Memory B cell (primary cell): ENCODE measurements around the gene LMOD1.

Experiments
- ATAC-seq: fragments of 150-1000 bp; cut with Tn5 transposase; 2 replicates; pipeline ENCODE4 v1.10.0; 2021; ENCODE audit warnings: low read depth, mild to moderate bottlenecking, moderate library complexity
- DNase-seq, 2 donors: peaks; one replicate each; pipeline ENCODE4 v3.0.0; 2022; ENCODE audit warnings: low spot score in 2 of 2
- H3K27ac Mint-ChIP-seq: one replicate; pipeline ENCODE4 v1.8.0; 2022; ENCODE audit warnings: mild to moderate bottlenecking, moderate library complexity, mixed read lengths
- H3K27me3 Mint-ChIP-seq: one replicate; pipeline ENCODE4 v1.8.0; 2022; ENCODE audit warnings: mixed read lengths
- H3K36me3 Mint-ChIP-seq: one replicate; pipeline ENCODE4 v1.8.0; 2022; ENCODE audit warnings: mild to moderate bottlenecking, mixed read lengths
- H3K4me1 Mint-ChIP-seq: one replicate; pipeline ENCODE4 v1.8.0; 2022; ENCODE audit warnings: mixed read lengths
- H3K4me3 Mint-ChIP-seq: one replicate; pipeline ENCODE4 v1.8.0; 2022; ENCODE audit warnings: mild to moderate bottlenecking, moderate library complexity, mixed read lengths
- H3K9me3 Mint-ChIP-seq: one replicate; pipeline ENCODE4 v1.8.0; 2022; ENCODE audit warnings: mixed read lengths

LMOD1 gene

DNA sequence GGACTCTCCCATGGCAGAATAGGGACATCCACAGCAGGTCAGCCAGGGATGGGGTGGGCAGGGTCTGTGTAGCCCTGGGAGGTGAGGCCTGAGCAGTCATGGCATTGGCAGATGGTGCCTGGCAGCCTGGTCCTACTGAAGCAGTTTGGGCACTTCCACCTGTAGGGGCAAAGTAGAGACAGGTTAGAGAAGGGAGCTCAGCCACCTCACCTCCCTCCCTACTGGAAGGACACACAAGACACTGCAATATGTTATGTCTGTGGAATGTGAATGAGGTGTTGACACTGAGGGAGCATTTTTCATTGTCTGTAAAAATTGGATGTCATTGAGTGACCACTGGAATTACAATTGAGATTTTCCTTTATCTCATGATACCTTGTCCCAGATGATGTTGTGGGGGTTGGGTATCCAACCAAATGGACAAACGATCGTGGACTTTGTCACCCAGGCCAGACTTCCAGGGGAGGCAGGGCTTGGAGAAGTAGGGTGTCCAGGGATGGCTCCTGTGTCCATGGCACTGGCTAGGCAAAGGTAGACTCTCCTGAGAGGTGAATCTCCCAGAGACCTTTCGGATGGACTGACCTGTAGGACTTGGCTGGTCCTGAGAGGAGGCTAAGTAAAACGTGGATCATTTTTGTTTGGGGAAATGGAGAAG, 48.0 kb downstream of the LMOD1 start:
- Mint-ChIP-seq H3K36me3 (no peaks in the 10 kb centered on the region), H3K4me3 (no peak overlapping the region), H3K27me3 (peaks cover 10% of the 10 kb centered on the region), H3K4me1 (peaks cover 6% of the 10 kb centered on the region), H3K27ac (no peak overlapping the region), H3K9me3 (no peaks in the 10 kb centered on the region)
- ATAC-seq, result no peak
- DNase-seq, result no peak

DNA sequence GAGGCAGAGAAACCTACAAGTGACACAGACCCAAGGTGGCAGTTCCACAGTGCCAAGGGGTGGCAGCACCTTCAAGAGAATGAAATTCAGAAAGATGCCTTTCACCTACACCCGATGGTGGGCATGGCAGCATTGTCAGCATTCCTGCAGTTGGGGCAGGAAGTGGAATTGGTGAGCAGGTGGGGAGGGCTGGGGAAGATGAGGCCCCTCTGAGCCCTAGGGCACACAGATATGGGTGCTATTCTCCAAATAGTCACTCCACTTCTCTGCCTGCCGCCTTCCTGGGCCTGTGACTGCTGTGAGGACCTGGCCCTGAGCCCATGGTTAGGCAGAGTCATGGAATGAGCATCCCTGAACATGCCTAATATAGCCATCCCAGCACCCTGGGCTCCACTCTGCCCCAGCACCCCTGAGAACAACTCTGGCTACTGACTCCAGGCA, 49.4 kb downstream of the LMOD1 start:
- H3K4me3 Mint-ChIP-seq, result no peak overlapping the region

DNA sequence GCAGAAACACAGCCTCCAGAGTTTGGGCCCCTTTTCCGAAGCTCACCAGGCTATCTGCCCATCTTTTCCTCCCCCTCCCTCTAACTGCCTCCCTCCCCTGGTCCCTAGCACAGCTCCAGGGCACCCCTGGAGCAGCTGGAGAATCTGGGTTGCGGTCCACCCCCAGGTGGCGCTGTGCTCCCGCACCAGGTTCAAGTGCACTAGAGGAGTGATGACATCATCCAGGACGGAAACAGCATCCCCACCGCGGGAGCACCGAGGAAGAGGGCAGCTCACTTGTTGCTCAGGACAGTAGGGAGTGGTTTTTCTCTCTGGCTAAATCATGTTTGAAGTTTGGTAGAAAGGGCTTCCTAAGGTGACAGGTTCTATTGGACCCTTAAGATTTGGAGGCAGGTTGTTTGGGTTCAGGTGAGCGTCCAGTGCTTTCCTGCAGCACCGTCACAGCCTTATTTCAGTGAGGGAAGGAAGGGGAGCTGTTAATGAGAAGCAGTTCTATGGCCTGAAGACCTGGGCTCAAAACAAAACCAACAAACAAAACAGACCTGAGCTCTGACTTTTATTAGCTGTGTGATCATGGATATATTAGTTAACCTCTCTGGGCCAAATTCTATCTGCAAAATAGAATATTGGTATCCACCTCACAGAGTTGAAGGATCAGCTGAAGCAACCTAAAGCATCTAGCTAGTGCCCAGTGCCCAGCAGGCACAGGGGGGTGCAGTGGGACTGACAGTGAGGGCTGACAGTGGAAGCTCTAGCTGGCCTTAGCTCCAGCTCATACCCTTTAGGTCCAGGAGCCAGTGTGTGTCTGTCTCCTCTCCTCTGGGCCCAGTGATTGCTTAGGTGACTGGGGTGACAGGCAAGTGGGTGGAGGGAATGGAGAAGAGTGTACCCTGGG, 50.2 kb downstream of the LMOD1 start:
- H3K4me3 Mint-ChIP-seq, result peak overlapping the region; percentile 35
- H3K9me3 Mint-ChIP-seq, result no peaks in the 10 kb centered on the region
- H3K4me1 Mint-ChIP-seq, result peaks cover 6% of the 10 kb centered on the region
- no peaks in the 10 kb centered on the region for H3K36me3 Mint-ChIP-seq
- peaks cover 22% of the 10 kb centered on the region for H3K27me3 Mint-ChIP-seq
- no peak overlapping the region for H3K27ac Mint-ChIP-seq
- DNase-seq, result peak; percentile 42 to 58
- peak; percentile 84 for ATAC-seq

More for the DNA sequence above, 49.4 kb downstream of the LMOD1 start:
- H3K36me3 Mint-ChIP-seq, result no peaks in the 10 kb centered on the region
- H3K9me3 Mint-ChIP-seq, result no peaks in the 10 kb centered on the region
- H3K4me1 Mint-ChIP-seq, result peaks cover 6% of the 10 kb centered on the region
- DNase-seq (no peak), ATAC-seq (no peak)
- H3K27me3 Mint-ChIP-seq, result peaks cover 16% of the 10 kb centered on the region
- no peak overlapping the region for H3K27ac Mint-ChIP-seq

DNA sequence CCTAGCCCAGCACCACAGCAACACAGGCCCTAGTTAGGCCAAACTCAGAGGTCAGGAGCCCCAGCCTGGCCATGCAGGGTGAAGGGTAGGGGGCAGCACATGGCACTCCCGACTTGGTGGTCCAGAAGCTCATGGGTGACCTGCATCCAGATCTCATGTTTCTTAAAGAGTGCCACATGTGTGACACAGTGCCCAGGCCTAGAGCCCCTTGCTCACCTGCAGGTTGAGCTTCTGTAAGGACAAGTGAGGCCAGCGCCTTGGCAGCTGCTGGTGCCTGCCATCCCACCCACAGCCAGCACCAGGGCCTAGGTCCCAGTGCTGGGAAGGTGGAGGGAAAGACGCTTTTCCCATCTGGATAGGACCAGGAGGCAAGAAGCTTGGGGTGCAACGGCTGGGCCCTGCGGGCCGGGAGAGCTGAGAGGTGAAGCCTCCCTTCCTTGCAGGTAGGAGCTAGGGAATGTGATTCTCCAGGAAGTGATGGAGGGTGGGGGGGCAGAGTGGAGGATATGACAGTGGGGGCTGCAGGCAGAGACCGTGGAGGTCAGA, 51.2 kb downstream of the LMOD1 start:
- H3K9me3 Mint-ChIP-seq, result no peaks in the 10 kb centered on the region
- H3K36me3 Mint-ChIP-seq, result no peaks in the 10 kb centered on the region
- no peak overlapping the region for H3K4me3 Mint-ChIP-seq
- H3K4me1 Mint-ChIP-seq, result peaks cover 5% of the 10 kb centered on the region
- ATAC-seq, result no peak
- peaks cover 25% of the 10 kb centered on the region for H3K27me3 Mint-ChIP-seq
- no peak for DNase-seq
- H3K27ac Mint-ChIP-seq, result no peak overlapping the region

DNA sequence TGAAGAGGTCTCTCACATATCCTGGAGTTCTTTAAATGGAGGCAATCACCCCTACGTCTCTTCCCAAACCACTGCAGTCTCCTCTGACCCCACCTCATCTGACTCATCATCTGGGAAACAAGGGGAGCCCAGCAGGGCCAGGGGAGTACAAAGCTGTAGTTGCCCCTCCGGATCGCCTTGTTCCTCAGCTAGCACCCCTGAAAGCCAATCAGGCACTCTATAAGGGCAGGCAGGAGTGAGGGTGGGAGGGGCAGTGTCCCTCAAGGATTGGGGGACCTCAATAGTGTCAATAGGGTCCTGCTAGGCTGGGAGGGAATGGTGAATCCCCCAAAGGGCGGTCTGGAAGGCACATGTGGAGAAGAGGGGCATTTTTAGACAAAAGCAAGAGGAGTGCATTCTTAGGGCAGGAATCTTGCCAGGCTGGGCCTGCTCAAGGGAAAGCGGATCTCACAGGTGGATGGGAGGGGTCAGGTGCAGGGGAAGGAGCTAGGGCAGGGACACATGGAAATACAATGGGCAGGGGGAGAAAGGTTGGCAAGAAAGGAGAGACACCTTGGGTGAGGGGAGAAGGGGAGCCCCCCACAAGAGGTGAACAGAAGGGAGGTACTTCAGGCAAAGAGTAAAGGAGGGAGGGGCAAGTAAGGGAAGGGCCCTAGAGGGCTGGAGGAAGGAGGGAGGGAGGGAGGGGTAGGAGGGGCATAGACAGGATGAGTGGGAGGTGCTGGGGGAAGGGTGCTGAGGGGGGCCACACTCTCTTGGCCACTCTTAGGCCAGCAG, 51.8 kb downstream of the LMOD1 start:
- Mint-ChIP-seq H3K27ac (no peak overlapping the region), H3K27me3 (peaks cover 24% of the 10 kb centered on the region), H3K4me1 (peaks cover 4% of the 10 kb centered on the region), H3K4me3 (no peak overlapping the region), H3K9me3 (no peaks in the 10 kb centered on the region), H3K36me3 (peaks cover under 1% of the 10 kb centered on the region)
- ATAC-seq, result no peak
- no peak for DNase-seq

DNA sequence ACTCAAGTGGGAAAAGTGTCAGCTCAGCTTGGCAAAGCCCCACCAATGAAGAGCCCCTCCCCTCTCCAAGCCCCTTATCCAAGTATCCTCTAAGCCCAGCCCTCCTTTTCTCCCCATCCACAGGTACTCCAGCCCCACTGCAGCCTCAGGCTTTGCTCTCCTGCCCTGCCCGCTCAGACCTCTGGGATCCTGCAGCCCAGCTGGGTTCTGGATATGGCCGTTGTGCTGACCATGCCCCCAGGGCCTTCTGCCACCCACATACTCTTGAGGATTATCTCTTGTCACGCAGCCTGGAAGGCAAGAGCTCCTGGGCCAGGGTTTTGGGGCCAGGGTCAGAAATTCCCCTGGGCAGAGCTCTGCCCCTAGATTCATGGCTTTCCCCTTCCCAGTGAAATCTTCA, 52.9 kb downstream of the LMOD1 start:
- Mint-ChIP-seq H3K4me3 (no peak overlapping the region), H3K4me1 (peaks cover 5% of the 10 kb centered on the region)
- no peak for ATAC-seq

DNA sequence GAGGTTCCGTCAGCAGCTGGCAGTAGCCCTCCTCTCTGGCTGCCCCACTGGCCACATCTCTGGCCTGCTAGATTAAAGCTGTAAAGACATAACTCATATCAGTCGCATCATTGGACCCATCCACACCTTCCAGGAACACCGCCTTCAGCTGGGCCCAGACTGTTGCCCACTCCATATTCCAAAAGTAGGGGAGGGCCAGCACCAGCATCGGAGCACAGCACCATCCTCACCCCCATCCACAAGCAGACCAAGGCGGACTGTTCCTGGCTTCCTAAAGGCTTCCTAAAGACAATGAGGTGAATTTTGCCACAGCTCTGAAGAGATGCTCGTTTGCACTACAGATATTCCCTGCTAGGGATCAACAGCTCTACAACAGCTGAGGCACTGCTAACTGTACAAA, 54.1 kb downstream of the LMOD1 start:
- H3K9me3 Mint-ChIP-seq, result no peaks in the 10 kb centered on the region
- peaks cover 30% of the 10 kb centered on the region for H3K27me3 Mint-ChIP-seq
- H3K4me1 Mint-ChIP-seq, result peaks cover 5% of the 10 kb centered on the region
- H3K4me3 Mint-ChIP-seq, result no peak overlapping the region
- DNase-seq (no peak), ATAC-seq (no peak)
- H3K36me3 Mint-ChIP-seq, result peaks cover 2% of the 10 kb centered on the region
- H3K27ac Mint-ChIP-seq, result no peak overlapping the region

More for the DNA sequence above, 52.9 kb downstream of the LMOD1 start:
- Mint-ChIP-seq H3K9me3 (no peaks in the 10 kb centered on the region), H3K27ac (no peak overlapping the region), H3K27me3 (peaks cover 24% of the 10 kb centered on the region), H3K36me3 (peaks cover 2% of the 10 kb centered on the region)
- no peak for DNase-seq

DNA sequence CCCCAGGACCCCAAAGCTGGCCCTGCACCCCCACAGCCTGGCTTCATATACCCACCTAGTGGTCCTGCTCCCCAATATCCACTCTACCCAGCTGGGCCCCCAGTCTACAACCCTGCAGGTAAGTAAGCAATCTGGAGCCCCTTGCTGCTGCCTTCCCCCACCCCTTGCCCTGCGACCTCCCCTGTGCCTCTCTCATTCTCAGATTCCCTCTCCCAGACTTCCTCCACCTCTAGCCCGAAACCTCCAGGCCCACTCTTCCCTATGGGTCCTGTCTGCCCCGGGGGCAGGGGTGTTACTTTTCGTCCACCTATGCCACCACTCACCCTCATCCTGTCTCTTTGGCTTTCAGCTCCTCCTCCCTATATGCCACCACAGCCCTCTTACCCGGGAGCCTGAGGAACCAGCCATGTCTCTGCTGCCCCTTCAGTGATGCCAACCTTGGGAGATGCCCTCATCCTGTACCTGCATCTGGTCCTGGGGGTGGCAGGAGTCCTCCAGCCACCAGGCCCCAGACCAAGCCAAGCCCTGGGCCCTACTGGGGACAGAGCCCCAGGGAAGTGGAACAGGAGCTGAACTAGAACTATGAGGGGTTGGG, 54.8 kb downstream of the LMOD1 start:
- H3K9me3 Mint-ChIP-seq, result no peaks in the 10 kb centered on the region
- H3K27ac Mint-ChIP-seq, result no peak overlapping the region
- peaks cover 5% of the 10 kb centered on the region for H3K4me1 Mint-ChIP-seq
- no peak overlapping the region for H3K4me3 Mint-ChIP-seq
- DNase-seq (no peak), ATAC-seq (no peak)
- H3K27me3 Mint-ChIP-seq, result peaks cover 37% of the 10 kb centered on the region
- H3K36me3 Mint-ChIP-seq, result peaks cover 2% of the 10 kb centered on the region

DNA sequence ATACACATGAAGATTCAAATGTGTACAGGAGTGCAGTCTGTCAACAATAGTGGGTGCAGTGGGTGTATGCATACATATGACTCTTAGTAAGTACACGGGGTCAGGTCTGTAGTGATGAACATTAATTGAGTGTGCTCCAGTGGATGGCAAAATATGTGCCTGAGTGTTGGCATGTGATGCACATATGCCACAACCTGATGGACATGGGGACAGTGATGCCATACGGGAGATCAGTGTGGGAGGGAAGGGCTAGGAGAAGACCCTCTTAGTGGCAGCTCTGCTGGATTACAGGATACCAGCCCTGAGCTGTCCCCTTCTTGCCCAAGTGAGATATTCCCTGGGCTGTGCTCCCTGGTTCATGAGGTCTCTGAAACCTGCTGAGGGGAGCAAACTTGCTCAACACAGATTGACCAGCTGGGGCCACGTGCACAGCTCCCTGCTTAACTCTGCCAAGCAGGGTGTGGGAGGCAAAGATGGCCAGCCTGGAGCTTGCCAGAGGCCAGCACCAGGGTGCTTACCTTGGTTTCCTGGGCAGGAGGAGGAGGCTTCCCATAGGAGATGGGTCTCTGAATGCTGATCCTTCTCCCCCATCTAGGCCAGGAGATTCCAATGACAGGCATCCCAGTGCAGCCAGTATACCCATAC, 55.4 kb downstream of the LMOD1 start:
- H3K27ac Mint-ChIP-seq, result no peak overlapping the region
- no peak overlapping the region for H3K4me3 Mint-ChIP-seq
- DNase-seq (no peak), ATAC-seq (no peak)
- peaks cover 2% of the 10 kb centered on the region for H3K36me3 Mint-ChIP-seq
- peaks cover 37% of the 10 kb centered on the region for H3K27me3 Mint-ChIP-seq
- H3K9me3 Mint-ChIP-seq, result no peaks in the 10 kb centered on the region
- H3K4me1 Mint-ChIP-seq, result peaks cover 4% of the 10 kb centered on the region

DNA sequence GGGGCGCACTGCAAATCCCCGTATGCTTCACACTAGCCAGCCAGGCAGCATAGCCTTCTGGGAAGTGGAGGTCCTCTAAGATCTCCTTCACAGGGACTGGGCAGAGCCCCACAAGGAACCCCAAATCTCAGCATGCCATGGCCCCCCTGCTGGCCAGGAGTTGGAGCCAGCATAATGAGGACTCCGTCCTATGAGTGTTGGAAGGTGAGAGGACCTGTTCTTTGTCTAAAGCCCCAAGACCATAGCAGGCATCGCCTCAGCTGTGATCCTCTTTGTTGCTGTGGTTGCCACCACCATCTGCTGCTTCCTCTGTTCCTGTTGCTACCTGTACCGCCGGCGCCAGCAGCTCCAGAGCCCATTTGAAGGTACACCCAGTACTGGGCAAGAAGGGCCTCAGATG, 56.1 kb downstream of the LMOD1 start:
- H3K4me1 Mint-ChIP-seq, result peaks cover 4% of the 10 kb centered on the region
- H3K36me3 Mint-ChIP-seq, result peaks cover 2% of the 10 kb centered on the region
- no peaks in the 10 kb centered on the region for H3K9me3 Mint-ChIP-seq
- H3K27me3 Mint-ChIP-seq, result peaks cover 37% of the 10 kb centered on the region
- H3K4me3 Mint-ChIP-seq, result no peak overlapping the region
- no peak overlapping the region for H3K27ac Mint-ChIP-seq
- ATAC-seq (no peak), DNase-seq (no peak)

DNA sequence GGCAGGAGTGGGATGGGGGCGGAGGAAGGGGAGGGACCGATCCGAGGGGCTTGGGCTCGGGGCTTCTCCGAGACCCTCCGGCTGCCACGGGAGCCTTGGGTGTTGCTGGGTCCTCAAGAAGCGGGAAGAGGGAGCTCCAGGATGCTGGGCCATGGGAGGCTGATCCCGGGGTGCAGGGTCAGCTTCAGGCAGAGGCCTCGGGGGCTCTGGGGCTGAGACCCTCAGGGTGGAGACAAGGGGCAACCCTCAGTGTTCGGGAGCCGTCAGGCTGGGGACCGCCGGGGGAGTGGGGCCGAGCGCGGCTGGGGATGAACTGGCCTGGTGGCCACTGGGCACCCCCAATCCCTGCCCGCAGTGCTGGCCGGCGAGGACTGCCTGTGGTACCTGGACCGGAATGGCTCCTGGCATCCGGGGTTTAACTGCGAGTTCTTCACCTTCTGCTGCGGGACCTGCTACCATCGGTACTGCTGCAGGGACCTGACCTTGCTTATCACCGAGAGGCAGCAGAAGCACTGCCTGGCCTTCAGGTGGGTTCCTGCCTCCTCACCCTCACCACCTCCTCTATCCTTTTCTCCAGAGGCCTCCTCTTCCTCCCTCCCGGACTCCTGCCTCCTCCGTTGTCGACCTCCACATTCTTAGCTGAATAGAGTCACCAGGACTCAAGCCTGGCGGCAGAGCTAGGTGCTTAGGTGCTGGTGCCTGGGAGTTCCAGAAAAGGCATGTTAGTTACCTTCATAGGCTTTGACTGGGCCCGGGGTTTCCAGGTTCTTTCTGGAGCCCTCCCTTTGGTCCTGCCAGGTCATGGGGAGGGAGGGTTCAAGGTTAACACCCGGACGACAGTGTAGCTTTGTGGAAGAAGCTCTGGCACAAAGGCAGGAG, 57.0 kb downstream of the LMOD1 start:
- Mint-ChIP-seq H3K27ac (no peak overlapping the region), H3K9me3 (no peaks in the 10 kb centered on the region), H3K36me3 (peaks cover 2% of the 10 kb centered on the region), H3K4me1 (peaks cover 6% of the 10 kb centered on the region), H3K4me3 (peak overlapping the region; percentile 82), H3K27me3 (peaks cover 35% of the 10 kb centered on the region)
- ATAC-seq, result no peak
- DNase-seq, result no peak

DNA sequence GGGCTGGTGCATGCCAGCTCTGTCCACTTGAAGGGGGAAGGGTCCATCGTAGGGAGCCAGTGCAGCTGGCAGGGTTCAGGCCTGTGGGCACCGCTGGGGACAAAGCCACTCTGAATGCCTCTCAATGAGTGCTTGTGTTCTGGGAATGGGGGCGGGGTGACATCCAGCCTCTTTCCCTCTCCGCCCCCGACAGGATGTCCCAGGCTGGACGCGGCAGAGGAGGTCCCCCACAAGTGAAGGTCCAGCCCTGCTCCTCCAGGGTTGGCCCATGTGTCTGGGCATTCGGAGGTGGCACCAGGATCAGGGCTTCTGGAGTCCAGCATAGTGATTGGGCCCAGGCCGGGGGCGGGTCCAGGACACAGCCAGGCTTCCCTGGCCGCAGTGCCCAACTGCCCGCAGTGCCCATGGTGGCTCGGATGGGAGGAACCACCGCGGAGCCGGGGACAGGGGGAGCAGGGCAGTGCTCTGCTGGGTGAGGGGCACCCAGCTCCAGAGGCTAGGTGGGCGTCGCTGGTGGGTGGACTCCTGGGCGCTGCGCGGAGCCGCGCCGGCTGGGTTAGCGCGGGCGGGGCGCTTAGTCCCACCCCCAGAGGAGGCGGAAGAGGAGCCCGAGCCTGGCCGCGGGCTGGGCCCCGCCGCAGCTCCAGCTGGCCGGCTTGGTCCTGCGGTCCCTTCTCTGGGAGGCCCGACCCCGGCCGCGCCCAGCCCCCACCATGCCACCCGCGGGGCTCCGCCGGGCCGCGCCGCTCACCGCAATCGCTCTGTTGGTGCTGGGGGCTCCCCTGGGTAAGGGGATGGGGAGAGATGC, 57.9 kb downstream of the LMOD1 start, which contains the start of gene SHISA4:
Gene SHISA4, plus strand, starts transcription at position 617 of the 808 bp plus-strand sequence. Its CDS starts 97 bp downstream, at position 714.
- ATAC-seq (peak; percentile 51), DNase-seq (no peak)
- peaks cover 33% of the 10 kb centered on the region for H3K27me3 Mint-ChIP-seq

More for the DNA sequence above, 57.9 kb downstream of the LMOD1 start, which contains the start of gene SHISA4:
- H3K27ac Mint-ChIP-seq, result no peak within 1 kb of the TSS
- peak within 1 kb of the TSS; percentile 82 for H3K4me3 Mint-ChIP-seq
- no peaks in the 10 kb centered on the region for H3K9me3 Mint-ChIP-seq
- H3K4me1 Mint-ChIP-seq, result peaks cover 13% of the 10 kb centered on the region
- peaks cover 2% of the 10 kb centered on the region for H3K36me3 Mint-ChIP-seq
